AG08396 (cell line): ENCODE results near the gene HNRNPF.
A peak's percentile ranks its signal among the peaks of the same experiment; 100 is the strongest.
"Not testable (repeated sequence)": the region's sequence is repeated elsewhere in the genome, so short reads cannot be mapped to it uniquely, and the experiment has no call there.

Experiments
- DNase-seq: peaks from one replicate; pipeline ENCODE4 v3.0.0; 2012; ENCODE audit warnings: low spot score, mixed read lengths

The HNRNPF gene, protein sequence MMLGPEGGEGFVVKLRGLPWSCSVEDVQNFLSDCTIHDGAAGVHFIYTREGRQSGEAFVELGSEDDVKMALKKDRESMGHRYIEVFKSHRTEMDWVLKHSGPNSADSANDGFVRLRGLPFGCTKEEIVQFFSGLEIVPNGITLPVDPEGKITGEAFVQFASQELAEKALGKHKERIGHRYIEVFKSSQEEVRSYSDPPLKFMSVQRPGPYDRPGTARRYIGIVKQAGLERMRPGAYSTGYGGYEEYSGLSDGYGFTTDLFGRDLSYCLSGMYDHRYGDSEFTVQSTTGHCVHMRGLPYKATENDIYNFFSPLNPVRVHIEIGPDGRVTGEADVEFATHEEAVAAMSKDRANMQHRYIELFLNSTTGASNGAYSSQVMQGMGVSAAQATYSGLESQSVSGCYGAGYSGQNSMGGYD

DNA sequence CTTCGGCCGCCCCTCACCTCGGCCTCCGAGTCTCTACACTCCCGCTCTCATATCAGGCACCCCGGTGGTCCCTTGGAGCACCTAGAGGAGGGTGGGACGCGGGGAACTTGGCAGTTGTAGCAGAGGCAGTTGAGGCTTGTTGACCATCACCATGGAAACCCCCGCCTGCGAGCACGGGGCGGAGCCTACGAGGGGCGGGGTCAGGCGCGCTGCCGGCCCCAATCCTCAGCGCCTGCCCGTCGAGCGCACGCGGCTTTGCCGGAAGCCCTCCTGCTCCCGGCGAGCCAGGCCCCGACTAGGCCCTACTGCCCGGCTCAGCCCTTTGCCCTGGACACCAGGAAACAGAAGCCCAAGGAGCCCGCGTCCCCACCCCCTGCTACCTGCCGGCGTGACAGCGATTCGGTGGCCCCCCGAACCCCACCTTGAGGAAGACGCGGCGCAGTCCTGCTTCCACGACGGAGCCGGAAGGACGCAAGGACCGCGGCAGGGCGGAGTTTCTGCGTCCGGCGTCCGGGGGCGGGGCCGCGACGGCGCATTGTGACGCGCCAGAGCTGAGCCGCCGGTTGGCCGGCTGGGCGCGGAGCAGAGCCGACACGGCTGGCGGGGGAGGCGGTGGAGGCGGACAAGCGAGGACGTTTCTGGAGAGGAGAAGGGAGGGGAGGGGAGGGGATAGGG, at the start of gene HNRNPF:
Gene HNRNPF (minus strand): TSS at position 477 of the 675 bp plus-strand sequence. CDS start 21,302 bp downstream, outside the sequence.
- DNase-seq = peak; percentile 95

DNA sequence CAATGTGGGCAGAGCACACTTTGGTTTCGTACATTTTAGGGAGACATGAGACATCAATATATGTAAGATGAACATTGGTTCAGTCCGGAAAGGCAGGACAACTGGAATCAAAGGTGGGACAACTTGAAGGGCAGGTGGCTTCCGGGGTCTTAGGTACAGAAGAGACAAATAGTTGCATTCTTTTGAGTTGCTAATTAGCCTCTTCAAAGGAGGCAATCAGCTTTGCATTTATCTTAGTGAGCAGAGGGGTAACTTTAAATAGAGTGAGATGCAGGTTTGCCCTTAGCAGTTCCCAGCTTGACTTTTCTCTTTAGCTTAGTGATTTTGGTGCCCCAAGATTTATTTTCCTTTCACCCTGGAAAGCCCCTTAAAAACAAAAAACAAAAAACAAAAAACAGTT, 49.2 kb upstream of the HNRNPF start:
- DNase-seq = no peak

DNA sequence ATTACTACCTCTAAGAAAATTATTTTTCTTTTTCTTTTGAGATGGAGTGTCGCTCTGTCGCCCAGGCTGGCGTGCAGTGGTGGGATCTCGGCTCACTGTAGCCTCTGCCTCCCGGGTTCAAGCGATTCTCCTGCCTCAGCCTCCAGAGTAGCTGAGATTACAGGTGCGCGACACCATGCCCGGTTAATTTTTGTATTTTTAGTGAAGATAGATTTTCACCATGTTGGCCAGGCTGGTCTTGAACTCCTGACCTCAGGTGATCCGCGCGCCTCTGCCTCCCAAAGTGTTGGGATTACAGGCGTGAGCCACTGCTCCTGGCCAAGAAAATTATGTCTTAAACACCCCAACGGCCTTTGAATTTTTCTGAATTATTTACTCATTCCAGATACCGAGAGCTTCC, 47.6 kb upstream of the HNRNPF start:
- DNase-seq = not testable (repeated sequence)

DNA sequence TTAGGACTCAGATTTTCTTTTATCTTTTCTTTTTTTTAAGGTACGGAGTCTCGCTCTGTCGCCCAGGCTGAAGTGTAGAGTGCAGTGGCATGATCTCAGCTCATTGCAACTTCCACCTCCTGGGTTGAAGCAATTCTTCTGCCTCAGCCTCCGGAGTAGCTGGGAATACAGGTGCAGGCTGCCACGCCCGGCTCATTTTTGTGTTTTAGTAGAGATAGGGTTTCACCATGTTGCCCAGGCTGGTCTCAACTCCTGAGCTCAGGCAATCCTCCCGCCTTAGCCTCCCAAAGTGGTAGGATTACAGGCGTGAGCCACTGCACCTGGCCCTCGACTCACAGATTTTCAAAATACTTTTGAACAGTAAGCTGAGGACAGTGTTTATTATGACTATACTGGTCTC, 45.0 kb upstream of the HNRNPF start:
- DNase-seq = not testable (repeated sequence)

DNA sequence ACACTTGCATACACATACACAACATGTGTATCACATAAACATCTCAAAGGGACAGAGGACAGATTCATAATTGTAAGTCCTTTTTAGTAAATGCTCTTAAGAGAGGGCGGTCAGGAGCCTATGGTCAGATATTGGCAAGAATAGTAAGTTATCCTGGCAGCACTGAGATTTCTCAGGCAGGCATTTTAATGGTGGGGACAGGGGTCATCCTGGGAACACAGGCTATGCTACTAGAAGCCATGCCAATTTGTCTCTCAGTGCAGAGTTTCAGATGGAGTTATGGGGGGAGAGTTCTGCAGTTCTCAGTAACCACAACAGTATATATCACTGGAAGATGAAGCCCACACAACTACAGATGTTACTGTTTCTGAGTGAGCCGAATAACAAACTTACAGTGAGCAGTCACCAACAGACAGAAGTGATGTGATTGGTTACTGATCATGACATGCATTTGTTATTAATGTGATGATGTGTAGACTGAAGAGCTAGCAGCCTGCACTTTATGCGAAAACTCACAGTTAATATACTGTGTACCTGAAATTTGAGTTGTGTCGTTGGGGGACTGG, 44.4 kb upstream of the HNRNPF start:
- DNase-seq = no peak

DNA sequence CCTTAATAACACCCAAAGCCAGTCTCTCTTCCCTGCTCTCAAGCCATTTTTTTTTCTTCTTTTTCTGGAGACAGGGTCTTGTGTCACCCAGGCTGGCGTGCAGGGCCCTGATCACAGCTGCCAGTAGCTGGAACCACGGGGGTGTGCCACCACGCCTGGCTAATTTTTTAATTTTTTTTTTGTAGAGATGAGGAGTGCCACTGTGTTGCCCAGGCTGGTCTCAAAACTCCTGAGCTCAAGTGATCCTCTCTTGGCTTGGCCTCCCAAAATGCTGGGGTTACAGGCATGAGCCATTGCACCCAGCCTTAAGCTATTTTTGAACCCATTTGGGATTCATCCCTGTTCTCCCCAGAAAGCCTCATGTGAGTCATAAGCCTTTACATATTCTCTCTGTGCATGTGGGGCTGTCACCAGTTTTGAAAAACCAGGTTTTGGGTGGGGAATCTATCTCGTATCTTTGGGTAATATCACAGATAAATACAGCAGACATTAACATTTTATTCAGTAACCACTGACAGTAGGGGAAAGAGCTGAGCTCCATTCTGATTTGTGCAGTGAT, 43.4 kb upstream of the HNRNPF start:
- no peak for DNase-seq

DNA sequence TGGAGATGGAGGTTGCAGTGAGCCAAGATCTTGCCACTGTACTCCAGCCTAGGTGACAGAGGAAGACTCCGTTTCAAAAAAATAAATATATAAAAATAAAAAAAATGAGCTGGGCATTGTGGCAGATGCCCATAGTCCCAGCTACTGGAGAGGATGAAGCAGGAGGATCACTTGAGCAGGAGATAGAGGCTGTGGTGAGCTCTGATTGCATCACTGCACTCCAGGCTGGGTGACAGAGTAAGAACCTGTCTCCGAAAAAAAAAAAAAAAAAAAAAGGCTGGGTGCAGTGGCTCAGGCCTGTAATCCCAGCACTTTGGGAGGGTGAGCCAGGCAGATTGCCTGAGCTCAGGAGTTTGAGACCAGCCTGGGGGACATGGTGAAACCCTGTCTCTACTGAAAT, 39.8 kb upstream of the HNRNPF start:
- DNase-seq = no peak

DNA sequence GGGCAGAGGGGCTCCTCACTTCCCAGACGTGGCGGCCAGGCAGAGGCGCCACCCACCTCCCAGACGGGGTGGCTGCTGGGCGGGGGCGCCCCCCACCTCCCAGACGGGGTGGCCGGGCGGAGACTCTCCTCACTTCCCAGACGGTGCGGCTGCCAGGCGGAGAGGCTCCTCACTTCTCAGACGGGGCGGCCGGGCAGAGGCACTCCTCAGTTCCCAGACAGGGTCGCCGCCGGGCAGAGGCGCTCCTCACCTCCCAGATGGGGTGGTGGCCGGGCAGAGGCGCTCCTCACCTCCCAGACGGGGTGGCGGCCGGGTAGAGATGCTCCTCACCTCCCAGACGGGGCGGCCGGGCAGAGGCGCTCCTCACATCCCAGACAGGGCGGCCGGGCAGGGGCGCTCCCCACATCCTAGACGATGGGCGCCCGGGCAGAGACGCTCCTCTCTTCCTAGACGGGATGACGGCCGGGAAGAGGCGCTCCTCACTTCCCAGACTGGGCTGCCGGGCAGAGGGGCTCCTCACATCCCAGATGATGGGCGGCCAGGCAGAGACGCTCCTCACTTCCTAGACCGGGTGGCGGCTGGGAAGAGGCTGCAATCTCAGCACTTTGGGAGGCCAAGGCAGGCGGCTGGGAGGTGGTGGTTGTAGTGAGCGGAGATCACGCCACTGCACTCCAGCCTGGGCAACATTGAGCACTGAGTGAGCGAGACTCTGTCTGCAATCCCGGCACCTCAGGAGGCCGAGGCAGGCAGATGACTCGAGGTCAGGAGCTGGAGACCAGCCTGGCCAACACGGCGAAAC, 37.4 kb upstream of the HNRNPF start:
- DNase-seq = not testable (repeated sequence)

DNA sequence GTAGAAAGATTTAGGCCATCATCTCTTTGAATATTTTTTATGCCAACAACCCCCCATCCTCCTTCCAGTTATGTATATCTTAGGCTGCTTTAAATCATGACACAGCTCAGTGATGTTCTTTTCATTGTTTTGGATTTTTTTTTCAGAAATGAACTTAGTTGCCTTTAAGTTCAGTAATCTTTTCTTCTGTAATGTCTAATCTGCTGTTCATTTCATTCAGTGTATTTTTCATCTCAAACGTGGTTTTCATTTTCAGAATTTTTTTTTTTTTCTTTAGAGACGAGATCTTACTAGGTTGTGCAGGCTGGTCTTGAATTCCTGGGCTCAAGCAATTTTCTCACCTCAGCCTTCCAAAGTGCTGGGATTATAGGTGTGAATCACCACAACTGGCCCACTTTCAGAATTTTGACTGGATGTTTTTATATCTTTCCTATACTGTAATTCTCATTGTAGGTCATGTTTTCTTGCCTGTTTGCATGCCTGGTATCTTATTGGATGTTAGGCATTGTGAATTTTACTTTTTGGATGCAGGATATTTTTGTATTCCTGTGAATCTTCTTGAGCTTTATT, 36.0 kb upstream of the HNRNPF start:
- DNase-seq = no peak

DNA sequence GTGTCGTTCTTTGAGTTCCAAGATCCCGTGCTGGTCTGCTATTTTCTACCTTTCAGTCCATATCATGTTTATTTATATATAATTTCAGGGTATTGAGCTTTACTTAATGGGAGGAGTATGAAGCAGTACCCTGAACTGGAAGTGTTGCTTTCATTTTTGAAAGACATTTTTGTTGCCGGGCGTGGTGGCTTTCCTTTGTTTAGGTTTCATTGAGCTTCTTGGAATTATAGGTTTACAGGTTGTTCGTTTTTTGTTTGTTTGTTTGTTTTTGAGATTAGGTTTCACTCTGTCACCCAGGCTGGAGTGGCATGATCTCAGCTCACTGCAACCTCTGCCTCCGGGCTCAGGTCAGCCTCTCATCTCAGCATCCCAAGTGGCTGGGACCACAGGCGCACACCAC, 35.3 kb upstream of the HNRNPF start:
- no peak for DNase-seq

DNA sequence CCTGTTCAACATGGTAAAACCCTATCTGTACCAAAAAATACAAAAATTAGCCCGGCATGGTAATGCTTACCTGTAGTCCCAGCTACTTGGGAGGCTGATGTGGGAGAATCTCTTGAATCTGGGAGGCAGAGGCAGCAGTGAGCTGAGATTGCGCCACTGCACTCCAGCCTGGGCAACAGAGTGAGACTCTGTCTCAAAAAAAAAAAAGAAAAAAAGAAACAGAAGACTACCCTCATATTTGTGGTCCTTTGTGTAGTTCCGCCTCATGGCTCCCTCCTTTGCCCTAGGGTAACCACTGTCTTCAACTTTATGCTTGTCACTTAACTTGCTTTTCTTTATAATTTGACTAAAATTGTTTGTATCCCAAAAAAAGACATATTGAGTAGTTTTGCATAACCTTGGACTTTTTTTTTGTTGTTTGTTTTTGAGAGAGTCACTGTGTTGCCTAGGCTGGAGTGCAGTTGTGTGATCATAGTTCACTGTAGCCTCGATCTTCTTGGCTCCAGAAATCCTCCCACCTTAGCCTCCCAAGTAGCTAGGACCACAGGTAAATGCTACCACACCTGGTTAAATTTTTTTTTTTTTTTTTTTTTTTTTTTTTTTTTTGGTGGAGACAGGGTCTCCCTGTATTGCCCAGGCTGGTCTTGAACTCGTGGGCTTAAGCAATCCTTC, 31.6 kb upstream of the HNRNPF start:
- DNase-seq = no peak

DNA sequence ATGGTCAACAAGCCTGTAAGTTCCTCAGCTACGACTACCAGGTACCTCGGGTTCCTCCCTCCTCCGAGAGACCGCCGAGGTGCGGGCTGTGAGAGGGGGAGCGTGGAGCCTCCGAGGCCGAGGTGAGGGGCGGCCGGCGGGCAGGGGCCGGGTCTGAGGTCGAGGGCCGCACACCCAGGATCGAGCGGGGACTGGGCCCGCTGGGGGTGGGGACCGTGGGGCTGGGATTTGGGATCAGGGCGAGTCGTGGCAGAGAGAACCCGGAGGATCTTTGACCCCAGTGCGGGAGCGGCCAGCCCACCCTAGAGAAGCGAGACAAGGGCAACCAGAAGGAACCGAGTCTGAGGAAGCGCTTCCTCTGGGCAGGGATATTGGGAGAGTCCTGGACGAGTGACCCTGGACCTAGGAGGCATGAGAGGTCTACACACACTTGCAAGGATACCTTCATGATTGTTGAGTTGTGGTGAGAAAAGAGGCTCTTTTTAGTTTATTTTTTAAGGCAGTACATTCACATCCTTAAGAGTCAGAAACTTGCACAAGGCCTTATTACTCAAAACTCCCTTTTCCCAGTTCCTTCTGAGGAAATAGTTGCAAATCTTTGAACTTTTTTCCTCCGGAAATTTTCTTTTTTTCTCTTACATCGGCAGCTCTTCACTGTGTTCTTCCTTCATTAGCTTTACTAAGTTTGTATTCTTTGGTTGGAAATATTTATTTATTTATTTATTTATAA, 28.3 kb upstream of the HNRNPF start:
- no peak for DNase-seq

DNA sequence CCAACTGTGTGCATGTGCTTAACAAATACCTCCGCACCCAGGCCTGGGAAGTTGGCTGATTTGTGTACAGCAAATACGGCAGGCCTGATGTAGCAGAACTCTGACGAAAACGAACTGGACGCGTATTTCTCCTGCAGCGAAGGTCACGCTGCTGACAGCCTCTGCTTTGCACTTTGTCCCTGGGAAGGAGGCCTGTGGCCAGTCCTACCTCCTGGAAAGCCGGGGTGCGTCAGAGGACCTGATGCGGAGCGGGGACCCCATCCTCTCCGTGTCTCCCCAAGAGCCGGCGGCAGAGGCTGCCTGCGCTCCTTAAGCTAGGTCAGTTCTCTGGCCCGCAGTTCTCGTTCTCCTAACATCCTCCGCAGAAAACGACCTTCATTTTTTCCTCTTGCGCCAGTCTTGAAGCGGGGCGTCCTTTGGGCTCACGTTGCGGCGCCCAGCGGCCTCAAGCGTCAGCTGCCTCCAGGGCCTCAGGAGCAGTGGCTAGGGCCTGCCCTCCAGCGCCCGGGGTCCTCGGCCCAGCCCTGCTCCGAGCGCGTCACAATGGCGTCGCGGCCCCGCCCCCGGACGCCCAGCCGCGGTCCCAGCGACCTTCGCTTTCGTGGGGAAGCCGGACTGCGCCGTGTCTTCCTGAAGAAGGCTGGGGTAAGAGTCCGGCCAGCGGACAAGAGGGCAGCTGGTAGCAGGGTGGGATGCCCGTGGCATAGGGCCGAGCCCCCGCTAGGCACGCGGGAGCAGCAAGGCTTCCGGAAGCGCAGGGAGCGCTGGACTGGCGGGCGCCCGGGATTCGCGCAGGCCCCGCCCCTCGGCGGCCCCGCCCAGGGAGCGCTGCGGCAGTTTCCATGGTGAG, 27.5 kb upstream of the HNRNPF start, which contains the start of gene ZNF487:
Gene ZNF487 (plus strand): TSS at position 821 of the 850 bp plus-strand sequence. CDS start 38,703 bp downstream, outside the sequence.
- DNase-seq = peak; percentile 96

DNA sequence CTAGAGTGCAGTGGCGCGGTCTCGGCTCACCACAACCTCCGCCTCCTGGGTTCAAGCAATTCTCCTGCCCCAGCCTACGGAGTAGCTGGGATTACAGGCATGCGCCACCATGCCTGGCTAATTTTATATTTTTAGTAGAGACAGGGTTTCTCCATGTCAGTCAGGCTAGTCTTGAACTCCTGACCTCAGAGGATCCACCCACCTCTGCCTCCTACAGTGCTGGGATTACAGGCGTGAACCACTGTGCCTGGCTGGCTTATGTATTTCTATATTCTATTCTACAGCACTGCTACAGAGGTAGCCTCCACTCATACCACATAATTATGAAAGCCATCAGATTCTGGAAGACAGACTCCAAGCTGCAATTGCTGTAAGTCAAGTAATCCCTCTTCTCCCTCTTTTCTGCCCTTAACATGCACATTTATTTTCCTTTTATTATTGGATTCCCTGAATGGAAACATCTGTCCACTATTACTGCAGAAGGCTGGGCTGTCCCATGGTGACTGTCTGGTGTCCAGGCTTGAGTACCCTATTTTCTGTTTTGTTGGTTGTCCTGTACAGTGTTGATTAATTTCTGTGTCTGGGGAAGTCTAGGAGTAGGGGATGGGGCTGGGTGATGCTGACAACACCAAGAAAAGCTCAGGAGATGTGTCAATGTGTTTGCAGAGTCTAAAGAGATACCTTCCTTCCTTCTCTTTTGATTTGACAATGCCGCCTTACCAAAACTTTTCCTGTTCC, 22.1 kb upstream of the HNRNPF start:
- no peak for DNase-seq

DNA sequence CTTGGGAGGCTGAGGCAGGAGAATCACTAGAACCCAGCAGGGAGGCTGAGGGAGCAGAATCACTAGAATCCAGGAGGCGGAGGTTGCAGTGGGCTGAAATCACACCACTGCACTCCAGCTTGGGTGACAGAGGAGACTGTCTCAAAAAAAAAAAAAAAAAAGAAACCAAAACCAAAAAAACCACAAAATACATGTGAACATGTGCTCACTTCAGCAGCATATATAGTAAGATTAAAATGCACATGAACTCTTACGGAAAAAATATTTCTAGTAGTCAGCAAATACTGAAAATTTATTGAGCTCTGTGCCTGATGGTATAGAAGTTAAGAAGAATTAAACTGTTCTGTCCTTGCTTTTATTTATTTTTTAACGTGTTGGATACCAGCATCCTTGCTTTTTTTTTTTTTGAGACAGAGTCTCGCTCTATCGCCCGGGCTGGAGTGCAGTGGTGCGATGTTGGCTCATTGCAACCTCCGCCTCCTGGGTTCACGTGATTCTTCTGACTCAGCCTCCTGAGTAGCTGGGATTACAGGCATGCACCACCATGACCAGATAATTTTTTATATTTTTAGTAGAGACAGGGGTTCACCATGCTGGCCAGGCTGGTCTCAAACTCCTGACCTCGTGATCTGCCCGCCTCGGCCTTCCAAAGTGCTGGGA, 18.3 kb upstream of the HNRNPF start:
- no peak for DNase-seq

DNA sequence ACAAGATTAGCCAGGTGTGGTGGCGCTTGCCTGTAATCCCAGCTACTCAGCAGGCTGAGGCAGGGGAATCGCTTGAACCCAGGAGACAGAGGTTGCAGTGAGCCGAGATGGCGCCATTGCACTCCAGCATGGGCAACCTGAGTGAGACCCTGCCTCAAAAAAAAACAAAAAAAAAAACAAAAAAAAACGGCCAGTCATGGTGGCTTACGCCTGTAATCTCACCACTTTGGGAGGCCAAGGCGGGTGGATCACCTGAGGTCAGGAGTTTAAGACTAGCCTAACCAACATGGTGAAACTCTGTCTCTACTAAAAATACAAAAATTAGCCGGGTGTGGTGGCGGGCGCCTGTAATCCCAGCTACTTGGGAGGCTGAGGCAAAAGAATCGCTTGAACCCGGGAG, 17.5 kb upstream of the HNRNPF start:
- not testable (repeated sequence) for DNase-seq

DNA sequence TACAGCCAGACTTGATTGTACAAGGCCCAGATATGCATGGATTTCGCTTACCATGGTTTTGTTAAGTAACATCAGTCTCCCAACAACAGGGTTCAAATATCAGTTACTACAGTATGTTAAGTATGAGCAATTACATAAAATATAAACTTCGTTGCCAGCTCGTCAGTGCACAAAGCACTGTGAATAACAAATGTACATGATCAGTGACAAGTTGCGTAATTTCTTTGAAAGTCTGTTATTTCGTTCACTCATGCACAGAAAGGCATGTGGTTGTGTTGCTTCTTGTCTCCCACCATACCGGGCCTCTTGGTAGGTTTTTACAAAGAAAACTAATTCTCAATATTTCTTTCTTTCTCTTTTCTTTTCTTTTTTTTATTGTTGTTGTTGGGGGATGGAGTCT, 15.4 kb upstream of the HNRNPF start:
- DNase-seq = no peak

DNA sequence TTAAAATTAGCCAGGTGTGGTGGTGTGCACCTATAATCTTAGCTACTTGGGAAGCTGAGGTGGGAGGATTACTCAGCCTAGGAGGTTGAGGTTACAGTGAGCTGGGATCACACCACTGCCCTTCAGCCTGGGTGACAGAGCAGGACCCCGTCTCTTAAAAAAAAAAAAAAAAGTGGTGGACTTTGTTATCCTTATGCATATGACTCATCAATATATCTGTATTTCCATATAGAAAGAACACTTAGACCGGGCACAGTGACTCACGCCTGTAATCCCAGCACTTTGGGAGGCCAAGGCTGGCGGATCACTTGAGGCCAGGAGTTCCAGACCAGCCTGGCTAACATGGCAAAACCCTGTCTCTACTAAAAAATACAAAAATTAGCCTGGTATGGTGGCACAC, 13.0 kb upstream of the HNRNPF start:
- DNase-seq = not testable (repeated sequence)
